ENCODE data around the gene DSN1. TPM values are rescaled to one million over a fixed set of nuclear protein-coding genes. Genes with fewer than 3 reads are reported as not detected.

The DSN1 gene
- total RNA-seq, 1 donor from 2014 or later: 7.5 TPM

GRCh38 chr20:36745234-36745926 lies 28.2 kb downstream of the DSN1 start:
- no peak for TF ChIP-seq CTCF (IDR thresholded peaks at IDR 0.05)
- intact Hi-C loops (cut with DNase I): no loop called here
- DNase-seq: no peak
- peak overlapping the region; percentile 36 for H3K27ac ChIP-seq
- peak; percentile 43 for ATAC-seq
- no peaks in the 10 kb centered on the region for H3K9me3 ChIP-seq
- peaks cover 10% of the 10 kb centered on the region for H3K4me1 ChIP-seq
- H3K4me3 ChIP-seq: peak overlapping the region; percentile 90
- H3K27me3 ChIP-seq: no peaks in the 10 kb centered on the region
- no peaks in the 10 kb centered on the region for H3K36me3 ChIP-seq

- Histone ChIP-seq H3K4me1 (peaks cover 10% of the 10 kb centered on the region), H3K27ac (no peak overlapping the region), H3K27me3 (no peaks in the 10 kb centered on the region), H3K36me3 (no peaks in the 10 kb centered on the region), H3K9me3 (no peaks in the 10 kb centered on the region), H3K4me3 (peak overlapping the region; percentile 90)
- ATAC-seq (peak; percentile 41), DNase-seq (no peak)
- TF ChIP-seq CTCF (IDR thresholded peaks at IDR 0.05): no peak
- intact Hi-C loops (cut with DNase I): no loop called here
These were observed 28.8 kb downstream of the DSN1 start for GRCh38 chr20:36744764-36745191.

- Histone ChIP-seq H3K9me3 (no peaks in the 10 kb centered on the region), H3K36me3 (no peaks in the 10 kb centered on the region), H3K4me1 (peaks cover 10% of the 10 kb centered on the region), H3K27ac (no peak overlapping the region), H3K27me3 (no peaks in the 10 kb centered on the region), H3K4me3 (no peak overlapping the region)
- DNase-seq: no peak
- intact Hi-C loops (cut with DNase I): no loop called here
- ATAC-seq: no peak
- TF ChIP-seq CTCF (IDR thresholded peaks at IDR 0.05): no peak
These were observed 29.3 kb downstream of the DSN1 start for GRCh38 chr20:36744243-36744642.

GRCh38 chr20:36742558-36742957 lies 31.0 kb downstream of the DSN1 start:
- no peaks in the 10 kb centered on the region for H3K27me3 ChIP-seq
- H3K4me1 ChIP-seq: peaks cover 10% of the 10 kb centered on the region
- H3K9me3 ChIP-seq: no peaks in the 10 kb centered on the region
- intact Hi-C loops (cut with DNase I): no loop called here
- H3K4me3 ChIP-seq: no peak overlapping the region
- no peak for ATAC-seq
- DNase-seq: no peak
- TF ChIP-seq CTCF (IDR thresholded peaks at IDR 0.05): no peak
- no peak overlapping the region for H3K27ac ChIP-seq
- H3K36me3 ChIP-seq: no peaks in the 10 kb centered on the region

- ATAC-seq (no peak), DNase-seq (no peak)
- no peak for TF ChIP-seq CTCF (IDR thresholded peaks at IDR 0.05)
- intact Hi-C loops (cut with DNase I): no loop called here
- H3K4me1 ChIP-seq: peaks cover 10% of the 10 kb centered on the region
- H3K4me3 ChIP-seq: no peak overlapping the region
- H3K36me3 ChIP-seq: no peaks in the 10 kb centered on the region
- no peak overlapping the region for H3K27ac ChIP-seq
- no peaks in the 10 kb centered on the region for H3K9me3 ChIP-seq
- H3K27me3 ChIP-seq: no peaks in the 10 kb centered on the region
These were observed 32.5 kb downstream of the DSN1 start for GRCh38 chr20:36741072-36741471.

GRCh38 chr20:36737183-36737499 lies 36.4 kb downstream of the DSN1 start:
- H3K9me3 ChIP-seq: no peaks in the 10 kb centered on the region
- no peaks in the 10 kb centered on the region for H3K36me3 ChIP-seq
- no peaks in the 10 kb centered on the region for H3K4me1 ChIP-seq
- no peak overlapping the region for H3K27ac ChIP-seq
- TF ChIP-seq CTCF (IDR thresholded peaks at IDR 0.05): no peak
- ATAC-seq: no peak
- no peak overlapping the region for H3K4me3 ChIP-seq
- intact Hi-C loops (cut with DNase I): no loop called here
- no peak for DNase-seq
- H3K27me3 ChIP-seq: no peaks in the 10 kb centered on the region
